Effector CD8-positive, alpha-beta T cell (primary cell): ENCODE results near the gene GALNS.
"Not testable (repeated sequence)": the region's sequence is repeated elsewhere in the genome, so short reads cannot be mapped to it uniquely, and the experiment has no call there.

Experiments used
- DNase-seq: peaks from one replicate; lab custom pipeline; 2025; lab: John Stamatoyannopoulos, UW

Gene GALNS

DNA sequence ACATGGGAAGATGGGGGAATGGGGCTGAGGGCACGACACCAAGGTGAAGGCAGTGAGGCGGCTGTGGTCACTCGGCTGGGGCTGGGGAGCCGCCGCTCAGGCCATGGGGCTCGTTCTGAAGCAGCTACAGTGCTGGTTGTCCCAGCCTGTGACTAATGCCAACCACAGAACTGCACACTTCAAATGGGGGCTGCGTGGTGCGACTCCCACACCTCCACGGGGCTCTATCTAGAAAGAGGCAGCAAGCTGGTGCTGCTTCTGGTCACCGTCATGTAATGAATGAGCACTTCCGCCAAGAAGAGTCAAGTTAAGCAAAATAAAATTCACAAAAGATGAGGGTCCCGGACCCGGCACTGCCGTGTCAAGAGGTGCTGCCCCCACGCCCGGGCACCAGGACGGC, 20.0 kb downstream of the GALNS start:
- no peak for DNase-seq

DNA sequence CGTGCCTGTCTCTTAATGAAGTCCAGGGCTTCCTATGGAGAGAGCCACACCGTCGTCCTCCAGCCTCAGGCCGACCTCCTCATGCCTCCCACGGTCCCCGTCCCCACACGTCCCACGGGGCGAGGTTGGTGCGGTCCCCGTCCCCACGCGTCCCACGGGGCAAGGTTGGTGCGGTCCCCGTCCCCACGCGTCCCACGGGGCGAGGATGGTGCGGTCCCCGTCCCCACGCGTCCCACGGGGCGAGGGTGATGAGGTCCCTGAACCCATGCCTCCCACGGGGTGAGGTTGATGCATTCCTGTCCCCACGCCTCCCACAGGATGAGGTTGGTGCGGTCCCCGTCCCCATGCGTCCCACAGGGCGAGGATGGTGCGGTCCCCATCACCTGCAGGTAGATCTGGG, 20.9 kb downstream of the GALNS start:
- no peak for DNase-seq

DNA sequence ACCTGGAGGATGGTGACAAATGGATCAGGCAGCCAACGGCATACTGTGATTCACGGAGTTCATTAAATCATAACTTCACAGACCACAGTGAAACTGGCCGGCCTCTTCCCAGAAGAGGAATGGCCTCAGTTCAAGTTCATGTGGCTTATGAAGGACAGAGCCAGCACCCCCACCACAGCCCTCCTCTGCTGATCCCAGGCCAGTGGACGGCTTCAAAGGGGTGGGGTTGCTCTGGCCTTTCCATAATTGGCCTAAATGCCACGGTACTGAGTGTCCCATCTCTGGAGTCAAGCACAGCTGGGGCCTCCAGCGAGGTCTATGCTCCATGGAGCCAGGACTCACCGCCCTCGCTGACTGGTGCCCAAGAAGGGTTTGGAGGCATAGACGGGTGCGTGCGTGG, 21.4 kb downstream of the GALNS start:
- no peak for DNase-seq

DNA sequence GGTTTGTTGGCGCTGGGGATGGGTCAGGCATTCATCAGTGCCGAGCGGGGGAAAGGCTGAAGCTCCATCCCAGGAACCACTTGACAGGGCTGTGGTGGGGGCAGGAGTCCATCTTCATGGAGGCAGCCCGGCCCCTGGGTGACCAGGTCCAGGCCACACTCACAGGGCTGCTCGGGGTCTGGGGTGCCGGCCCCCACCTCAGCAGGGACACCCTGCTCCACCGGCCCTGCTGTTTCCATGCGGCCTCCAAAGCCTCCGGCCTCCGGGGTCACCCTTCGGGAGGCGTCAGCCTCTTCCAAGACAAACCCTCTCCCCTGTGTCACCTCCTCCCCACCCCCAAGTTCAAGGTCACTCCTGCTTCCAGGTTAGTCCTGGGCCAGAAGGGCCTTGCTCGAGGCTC, 22.1 kb downstream of the GALNS start:
- DNase-seq: no peak

DNA sequence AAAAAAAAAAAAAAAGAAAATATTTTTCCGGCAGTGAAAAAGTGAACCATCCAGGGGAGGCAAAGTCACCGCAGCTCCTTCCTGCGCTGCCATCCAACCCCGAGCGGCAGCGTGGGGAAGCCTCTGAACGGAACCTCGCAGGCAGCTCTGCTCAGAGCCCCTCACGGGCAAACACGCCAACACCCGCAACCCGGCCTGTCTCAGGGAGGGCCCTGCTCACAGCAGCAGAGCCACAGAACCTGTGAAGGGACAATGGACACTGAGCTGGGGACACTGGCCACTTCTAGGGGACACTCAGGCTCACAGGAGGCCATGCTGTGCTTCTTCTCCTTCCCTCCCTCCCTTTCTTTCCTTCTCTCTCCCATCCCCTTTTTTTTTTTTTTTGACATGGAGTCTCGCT, 23.7 kb downstream of the GALNS start:
- no peak for DNase-seq

DNA sequence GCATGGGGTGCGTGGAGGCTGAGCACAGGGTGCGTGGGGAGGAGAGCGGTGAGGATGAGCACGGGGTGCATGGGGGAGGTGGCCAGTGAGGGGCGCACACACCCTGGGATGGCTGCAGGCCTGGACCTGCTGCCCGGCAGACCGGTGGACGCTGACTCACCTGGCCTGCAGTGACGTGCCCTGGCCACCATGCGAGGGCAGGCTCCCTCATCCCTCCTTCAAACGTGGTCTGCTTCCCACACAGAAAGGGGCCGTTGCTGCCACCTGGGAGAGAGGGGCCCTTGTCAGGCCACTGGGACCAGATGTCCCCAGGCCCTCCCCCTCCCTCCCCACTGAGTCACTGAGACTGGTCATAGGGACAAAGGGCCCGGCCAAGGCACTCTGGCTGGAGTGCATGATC, 24.9 kb downstream of the GALNS start:
- no peak for DNase-seq

DNA sequence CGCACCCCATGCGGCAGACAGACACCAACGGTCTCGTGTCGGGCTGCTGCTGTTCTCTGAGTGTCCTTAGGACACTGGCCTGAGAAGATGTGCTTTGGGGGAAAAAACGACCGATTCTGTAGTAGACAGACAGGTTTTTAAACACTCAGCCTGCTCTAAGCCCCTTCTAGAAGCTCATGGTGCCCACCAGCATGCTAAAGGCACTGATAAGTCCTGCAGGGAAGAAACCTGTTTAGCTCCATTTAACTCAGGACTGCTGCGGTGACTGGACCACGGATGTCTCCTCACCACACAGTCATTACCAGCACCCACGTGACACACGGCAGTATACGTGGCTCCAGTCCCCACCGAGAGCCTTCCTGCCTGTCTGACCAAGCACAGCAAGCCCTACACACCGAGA, 26.0 kb downstream of the GALNS start:
- DNase-seq: no peak

DNA sequence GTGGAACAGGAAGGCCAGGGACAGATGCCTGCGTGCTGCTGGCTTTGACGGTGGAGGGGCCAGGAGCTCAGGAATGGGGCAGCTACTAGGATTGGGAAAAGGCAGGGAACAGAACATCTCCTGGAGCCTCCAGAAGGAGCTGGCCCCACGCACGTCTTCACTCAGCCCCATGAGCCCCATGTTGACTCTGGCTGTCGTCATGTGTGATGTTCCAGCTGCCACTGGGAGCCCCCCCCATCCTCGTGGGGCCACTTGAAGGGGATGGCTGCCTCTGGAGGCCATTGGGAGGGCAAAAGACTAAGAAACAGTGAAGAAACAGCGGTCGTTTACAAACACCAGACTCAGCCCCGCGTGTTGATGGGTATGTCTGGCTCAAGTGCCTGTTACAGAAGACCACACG, 26.5 kb downstream of the GALNS start:
- no peak for DNase-seq

DNA sequence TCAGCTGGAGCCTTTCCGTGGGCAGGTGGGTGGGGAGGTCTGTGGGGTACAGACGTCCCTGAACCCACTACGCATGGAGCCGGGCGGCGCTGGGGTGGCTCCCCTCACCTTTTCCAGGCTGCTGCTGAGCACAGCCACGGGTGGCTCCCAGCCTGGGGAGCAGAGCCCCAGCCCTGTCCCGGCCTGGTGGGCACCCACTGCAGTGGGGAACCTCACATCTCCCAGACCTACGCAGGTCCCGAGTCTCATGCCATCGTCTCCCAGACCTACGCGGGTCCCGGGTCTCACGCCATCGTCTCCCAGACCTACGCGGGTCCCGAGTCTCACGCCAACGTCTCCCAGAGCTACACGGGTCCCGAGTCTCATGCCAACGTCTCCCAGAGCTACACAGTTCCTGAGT, 28.0 kb downstream of the GALNS start:
- no peak for DNase-seq

DNA sequence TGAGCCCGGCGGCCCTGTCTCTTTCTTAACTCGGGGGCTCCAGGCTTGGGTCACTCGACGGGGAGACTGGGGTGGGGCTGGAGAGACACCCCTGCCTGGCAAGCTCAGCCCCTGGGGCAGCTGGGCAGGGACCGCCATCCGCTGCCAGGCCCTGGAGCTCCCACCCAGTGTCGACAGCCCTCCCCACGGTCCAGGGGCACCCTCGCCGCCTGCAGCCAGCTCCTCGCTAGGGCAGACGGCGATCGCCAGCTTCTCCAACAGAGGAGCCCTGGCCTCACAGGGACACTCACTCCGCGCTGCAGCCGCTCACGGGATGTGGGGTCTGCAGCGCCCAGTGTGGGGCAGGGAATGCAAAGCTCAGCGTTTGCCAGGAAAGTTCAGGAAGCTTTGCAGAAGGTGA, 29.0 kb downstream of the GALNS start:
- DNase-seq: no peak

DNA sequence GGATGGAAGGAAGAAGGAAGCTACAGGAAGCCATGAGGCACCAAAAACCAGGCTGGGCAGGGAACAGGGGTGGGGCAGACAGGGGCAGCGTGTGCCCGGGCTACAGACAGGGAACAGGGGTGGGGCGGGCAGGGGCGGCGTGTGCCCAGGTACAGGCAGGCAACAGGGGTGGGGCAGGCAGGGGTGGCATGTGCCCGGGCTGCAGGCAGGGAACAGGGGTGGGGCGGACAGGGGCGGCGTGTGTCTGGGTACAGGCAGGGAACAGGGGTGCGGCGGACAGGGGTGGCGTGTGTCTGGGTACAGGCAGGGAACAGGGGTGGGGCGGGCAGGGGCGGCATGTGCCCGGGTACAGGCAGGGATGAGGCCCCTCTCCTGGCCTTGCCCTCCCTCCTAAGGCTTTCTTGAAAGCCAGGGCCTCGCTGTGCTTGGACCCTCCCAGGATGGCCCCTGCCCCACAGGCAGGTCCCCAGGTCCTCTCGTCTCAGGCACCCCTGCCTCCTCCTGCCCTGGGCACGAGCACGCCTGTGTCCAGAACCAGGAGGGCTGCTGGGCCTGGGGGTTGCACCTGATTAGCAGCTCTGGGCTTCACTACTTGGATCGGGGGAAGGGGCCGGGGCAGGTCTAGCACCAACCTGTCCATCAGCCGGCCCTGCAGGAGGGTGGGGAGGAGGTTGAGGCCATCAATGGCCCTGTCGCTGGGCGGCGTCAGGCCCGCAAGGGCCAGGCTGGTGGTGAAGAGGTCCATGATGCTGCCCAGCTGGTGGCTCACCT, 30.5 kb downstream of the GALNS start:
- no peak for DNase-seq

DNA sequence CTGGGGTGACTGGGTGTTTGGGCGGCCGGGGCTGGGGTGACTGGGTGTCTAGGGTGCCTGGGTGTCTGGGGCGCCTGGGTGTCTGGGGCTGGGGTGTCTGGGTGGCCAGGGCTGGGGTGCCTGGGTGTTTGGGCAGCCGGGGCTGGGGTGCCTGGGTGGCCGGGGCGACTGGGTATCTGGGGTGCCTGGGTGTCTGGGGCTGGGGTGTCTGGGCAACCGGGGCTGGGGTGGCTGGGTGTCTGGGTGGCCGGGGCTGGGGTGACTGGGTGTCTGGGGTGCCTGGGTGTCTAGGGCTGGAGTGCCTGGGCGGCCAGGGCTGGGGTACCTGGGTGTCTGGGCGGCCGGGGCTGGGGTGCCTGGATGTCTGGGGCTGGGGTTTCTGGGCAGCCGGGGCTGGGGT, 31.6 kb downstream of the GALNS start:
- DNase-seq: no peak

DNA sequence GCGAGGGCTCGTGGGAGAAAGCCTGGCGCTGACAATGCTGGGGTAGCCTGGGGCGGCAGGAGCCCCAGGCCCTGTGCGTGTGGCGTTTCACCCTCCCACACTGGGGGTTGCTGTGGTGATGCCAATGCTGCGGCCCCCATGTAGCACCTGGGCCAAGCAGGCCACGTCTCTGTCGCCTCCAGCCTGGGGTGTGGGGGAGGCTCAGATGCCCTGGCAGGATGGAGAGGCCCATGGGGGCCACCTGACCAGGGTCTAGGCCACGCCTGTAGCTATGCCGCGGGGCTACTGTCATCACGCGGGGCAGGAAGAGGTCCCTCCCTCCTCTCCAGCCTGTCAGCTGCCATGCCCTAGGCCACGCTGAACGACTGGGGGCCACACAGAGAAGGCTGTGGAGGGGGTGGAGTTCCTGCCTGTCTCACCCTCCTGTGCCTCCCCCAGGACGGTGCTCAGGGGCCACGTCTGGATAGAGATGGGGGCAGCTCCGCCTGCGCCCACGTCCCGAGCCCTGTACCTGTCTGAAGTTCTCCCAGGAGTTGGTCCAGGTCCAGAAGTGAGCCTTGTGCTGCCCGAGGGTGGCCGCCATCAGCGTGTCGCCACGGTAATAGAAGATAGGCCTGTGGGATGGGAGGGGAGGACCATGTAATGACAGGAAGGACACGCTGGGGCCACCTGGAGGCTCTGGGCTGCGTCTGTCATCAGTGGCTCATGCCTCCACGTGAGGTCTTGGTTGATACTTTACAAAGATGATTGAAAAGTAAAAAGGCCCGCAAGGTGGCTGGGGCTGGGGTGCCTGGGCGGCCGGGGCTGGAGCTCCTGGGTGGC, 32.3 kb downstream of the GALNS start:
- DNase-seq: no peak

DNA sequence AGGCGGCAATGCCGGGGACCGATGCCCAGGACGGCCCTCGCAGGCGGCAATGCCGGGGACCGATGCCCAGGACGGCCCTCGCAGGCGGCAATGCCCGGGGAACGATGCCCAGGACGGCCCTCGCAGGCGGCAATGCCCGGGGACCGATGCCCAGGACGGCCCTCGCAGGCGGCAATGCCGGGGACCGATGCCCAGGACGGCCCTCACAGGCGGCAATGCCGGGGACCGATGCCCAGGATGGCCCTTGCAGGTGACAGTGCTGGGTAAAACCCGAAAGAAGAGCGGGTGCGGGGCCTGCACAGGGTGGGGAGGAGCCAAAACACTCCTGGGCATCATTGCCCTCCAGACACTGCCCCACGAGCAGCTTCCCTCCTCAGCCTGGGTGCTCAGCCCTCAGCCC, 33.1 kb downstream of the GALNS start:
- DNase-seq: not testable (repeated sequence)

DNA sequence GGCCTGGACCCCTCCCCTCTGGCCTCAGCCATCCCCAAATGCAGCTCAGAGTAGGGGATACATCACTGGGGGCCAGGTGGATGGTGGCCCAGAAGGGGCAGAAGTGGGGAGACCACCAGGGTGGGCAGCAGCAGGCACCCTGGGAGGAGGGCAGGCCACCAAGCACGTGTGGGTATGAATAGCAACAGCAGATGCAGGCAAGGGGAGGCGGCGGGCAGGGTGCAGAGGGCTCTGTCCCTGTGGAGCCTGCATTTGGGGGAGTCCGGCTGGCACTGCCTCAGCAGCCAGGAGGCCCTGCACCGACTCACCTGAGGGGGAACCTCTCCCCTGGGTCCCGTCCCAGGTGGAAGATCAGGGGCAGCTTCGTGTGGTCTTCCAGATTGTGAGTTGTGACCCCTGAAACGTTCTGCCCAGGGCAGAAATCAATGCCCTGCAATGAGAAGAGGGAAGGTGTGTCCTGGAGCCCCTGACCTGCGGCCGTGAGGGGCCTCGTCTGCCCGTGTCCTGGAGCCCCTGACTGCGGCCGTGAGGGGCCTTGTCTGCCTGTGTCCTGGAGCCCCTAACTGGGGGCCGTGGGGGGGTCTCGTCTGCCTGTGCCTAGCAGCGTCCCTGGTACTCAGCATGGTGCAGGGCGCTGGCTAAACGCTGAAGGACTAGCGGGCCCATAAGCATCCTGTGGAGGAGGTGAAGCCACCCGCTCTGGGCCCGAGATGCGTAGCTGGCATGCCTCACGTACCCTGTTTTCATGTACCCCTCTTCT, 34.3 kb downstream of the GALNS start:
- no peak for DNase-seq

DNA sequence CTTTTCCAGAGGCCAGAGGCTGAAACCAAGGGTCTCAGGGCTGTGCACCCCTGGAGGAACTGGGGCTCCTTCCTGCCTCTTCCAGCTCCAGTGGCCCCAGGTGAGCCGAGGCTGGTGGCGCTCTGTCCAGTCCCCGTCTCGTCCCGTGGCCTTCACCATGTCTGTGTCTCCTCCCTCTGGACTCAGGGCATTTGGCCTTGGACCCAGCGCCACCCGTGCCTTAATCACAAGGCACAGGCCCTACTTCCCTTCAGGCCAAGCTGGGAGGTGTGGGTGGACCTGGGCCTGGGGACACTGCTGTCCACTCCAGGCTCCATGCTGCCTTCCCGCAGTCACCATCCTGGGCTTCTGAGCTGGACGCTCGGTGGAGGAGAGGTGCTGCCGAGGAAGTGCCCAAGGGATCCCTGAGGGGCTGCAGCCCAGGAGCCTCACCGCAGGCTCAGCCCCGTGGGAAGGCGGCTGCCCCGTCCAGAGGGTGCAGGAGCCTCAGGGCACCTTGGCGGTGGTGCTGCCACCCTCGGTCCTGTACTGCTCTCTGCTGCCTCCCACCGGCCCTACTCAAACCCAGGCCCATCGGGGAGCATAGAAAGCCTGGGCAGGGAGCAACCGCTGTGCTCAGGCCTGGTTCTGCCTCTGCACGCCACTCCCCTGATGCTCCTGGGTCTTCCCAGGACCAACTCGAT, 35.4 kb downstream of the GALNS start:
- no peak for DNase-seq

DNA sequence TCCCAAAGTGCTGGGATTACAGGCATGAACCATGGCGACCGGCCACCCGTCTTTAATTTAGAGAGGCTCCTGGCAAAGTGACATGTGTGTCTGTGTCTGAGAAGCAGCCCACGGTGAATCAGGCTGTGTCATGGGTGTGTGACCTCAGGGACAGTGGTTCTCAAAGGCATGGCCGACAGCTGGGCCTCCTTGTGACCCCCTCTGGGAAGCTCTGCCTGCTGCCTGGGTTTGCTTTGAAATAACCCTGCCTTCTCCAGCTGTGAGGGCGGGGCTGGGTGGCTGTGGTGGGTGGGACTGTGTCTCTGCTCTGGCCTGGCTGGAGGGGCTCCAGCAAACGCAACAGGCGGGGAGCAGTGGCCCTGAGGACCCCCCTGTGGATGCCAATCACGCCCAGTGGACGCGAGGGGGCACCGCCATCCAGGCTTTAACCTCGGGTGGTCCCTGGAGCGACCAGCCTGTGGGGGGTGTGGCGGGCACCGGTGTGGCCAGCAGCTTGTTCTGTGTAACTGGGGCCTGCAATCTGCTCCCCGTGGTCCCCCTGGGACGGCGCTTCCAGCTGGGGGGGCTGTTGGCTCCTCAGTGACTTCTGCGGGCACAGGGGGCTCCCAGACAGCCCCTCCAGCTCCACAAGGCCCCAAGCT, 36.2 kb downstream of the GALNS start:
- DNase-seq: no peak

DNA sequence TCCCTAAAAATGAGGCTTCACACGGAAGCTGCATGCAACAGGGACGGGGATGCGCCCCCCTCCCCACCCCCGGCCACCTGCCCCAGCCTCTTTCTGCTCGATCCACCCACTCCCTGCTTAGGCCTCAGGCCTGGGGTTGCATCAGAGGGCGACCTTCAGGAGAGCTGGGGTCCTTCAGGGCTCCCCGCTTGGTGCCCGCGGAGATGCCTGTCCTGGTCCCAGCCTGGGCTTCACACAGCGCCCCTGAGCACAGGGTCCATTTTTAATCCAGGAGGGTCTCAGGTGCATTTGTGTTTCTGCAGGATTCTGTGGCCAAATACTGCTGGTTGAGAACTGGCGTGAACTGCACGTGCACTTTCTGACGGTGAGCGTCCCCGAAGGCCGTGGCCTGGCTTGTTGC, 37.6 kb downstream of the GALNS start:
- no peak for DNase-seq

DNA sequence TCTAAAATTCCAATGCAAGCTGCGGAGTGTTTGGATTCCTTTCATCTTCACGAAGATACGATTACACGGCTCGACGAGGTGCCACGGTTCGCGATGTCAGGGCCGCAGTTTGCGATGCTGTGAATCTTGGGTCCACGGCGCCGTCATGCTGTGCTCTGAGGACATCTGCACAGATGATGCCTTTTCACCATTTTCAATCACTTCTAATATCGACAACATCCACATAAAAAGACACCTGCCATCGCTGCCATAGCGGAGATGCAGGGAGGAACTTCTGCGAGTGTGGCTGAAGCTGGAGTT, 38.2 kb downstream of the GALNS start:
- no peak for DNase-seq

DNA sequence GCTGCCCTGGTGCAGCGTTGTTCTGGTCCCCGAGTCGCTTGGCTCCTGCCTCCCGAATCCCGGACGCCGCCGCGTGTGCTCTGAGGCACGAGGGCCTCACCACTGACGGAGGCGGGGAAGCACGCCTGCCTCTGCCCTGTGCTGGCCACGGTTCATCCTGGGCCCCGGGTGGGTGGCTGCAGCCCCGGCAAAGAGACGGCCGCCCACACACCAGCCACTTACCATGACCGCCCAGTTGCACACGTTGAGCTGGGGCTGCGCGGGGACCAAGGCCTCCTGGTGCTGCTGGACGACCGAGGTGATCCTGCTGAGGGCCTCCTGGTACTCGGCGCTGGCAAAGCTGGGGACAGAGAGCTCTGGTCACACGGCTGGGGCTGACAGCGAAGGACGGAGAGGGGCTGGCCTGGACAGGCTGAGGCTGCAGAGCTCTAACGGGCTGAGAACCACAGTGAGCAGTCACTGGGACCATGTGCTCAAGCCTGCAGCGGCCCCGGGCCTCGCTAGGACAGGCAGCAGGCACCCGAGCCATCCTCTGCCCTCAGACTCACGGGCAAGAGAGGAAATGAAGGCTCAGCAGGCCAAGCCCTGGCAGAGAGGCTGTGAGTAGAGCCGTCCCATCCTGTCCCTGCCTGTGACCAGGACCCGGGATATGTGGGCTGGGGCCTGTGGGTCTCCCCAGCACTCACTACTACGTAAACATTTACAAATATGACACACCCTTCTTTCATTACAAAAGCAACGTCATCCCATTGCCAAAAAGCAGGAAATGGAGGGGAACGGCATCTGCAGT, 38.8 kb downstream of the GALNS start:
- no peak for DNase-seq
